OCI-LY3 (cell line): ENCODE measurements around the gene FNDC11.

Experiments used
- H2AFZ ChIP-seq: fragments of 200-600, 300-600 bp; shearing (Covaris generic); 2 replicates; pipeline ENCODE4 v1.6.0; 2014; ENCODE audit warnings: antibody characterized with exemption, low read depth, low read length
- H3K27ac ChIP-seq: fragments of 200-600, 300-600 bp; sonication (generic); 2 replicates; pipeline ENCODE4 v1.5.1; 2014; ENCODE audit warnings: mild to moderate bottlenecking, low read length, moderate library complexity, mixed read lengths
- H3K27me3 ChIP-seq: fragments of 200-600, 300-600 bp; sonication (generic); 2 replicates; pipeline ENCODE4 v1.6.1; 2014; ENCODE audit warnings: low read depth, low read length, mixed read lengths
- H3K36me3 ChIP-seq: fragments of 200-600, 300-600 bp; sonication (generic); replicated peaks from 2 replicates; pipeline ENCODE3; 2014; ENCODE audit warnings: low read depth, low read length, mixed read lengths
- H3K4me1 ChIP-seq: fragments of 300-600, 200-600 bp; sonication (generic); 2 replicates; pipeline ENCODE4 v1.6.1; 2014; ENCODE audit warnings: low read length, mixed read lengths
- H3K4me2 ChIP-seq: fragments of 200-600, 300-600 bp; sonication (generic); 2 replicates; pipeline ENCODE4 v1.6.1; 2014; ENCODE audit warnings: low read length, mixed read lengths
- H3K4me3 ChIP-seq: fragments of 300-600, 200-600 bp; sonication (generic); 2 replicates; pipeline ENCODE4 v1.5.1; 2014; ENCODE audit warnings: antibody characterized with exemption, mild to moderate bottlenecking, low read length, moderate library complexity
- H3K79me2 ChIP-seq: fragments of 300-600, 200-600 bp; shearing (Covaris generic); 2 replicates; pipeline ENCODE4 v1.6.1; 2014; ENCODE audit warnings: mild to moderate bottlenecking, low read length, mixed read lengths
- H3K9ac ChIP-seq: fragments of 300-600, 200-600 bp; shearing (Covaris generic); 2 replicates; pipeline ENCODE4 v1.6.0; 2014; ENCODE audit warnings: mild to moderate bottlenecking, low read length, moderate library complexity
- H3K9me3 ChIP-seq: fragments of 200-600, 300-600 bp; shearing (Covaris generic); 2 replicates; pipeline ENCODE4 v1.6.1; 2014; ENCODE audit warnings: low read length, mixed read lengths; ENCODE audit not compliant: insufficient read depth
- H4K20me1 ChIP-seq: fragments of 200-600, 300-600 bp; sonication (generic); 2 replicates; pipeline ENCODE4 v1.6.1; 2016; ENCODE audit warnings: low read length, mixed read lengths; ENCODE audit not compliant: insufficient read depth
- EZH2phosphoT487 ChIP-seq: fragments of 200-600 bp; shearing (Covaris generic); IDR thresholded peaks from 2 replicates; pipeline ENCODE4 v1.6.1; 2018; ENCODE audit warnings: antibody characterized with exemption, mixed run types, low read depth
- TF ChIP-seq, protein P1 (sequence below): fragments of 200-600, 300-600 bp; sonication (generic); IDR thresholded peaks from 2 replicates; pipeline ENCODE4 v1.5.1; 2014; ENCODE audit warnings: antibody characterized with exemption, low read length, low read depth

Gene FNDC11

DNA sequence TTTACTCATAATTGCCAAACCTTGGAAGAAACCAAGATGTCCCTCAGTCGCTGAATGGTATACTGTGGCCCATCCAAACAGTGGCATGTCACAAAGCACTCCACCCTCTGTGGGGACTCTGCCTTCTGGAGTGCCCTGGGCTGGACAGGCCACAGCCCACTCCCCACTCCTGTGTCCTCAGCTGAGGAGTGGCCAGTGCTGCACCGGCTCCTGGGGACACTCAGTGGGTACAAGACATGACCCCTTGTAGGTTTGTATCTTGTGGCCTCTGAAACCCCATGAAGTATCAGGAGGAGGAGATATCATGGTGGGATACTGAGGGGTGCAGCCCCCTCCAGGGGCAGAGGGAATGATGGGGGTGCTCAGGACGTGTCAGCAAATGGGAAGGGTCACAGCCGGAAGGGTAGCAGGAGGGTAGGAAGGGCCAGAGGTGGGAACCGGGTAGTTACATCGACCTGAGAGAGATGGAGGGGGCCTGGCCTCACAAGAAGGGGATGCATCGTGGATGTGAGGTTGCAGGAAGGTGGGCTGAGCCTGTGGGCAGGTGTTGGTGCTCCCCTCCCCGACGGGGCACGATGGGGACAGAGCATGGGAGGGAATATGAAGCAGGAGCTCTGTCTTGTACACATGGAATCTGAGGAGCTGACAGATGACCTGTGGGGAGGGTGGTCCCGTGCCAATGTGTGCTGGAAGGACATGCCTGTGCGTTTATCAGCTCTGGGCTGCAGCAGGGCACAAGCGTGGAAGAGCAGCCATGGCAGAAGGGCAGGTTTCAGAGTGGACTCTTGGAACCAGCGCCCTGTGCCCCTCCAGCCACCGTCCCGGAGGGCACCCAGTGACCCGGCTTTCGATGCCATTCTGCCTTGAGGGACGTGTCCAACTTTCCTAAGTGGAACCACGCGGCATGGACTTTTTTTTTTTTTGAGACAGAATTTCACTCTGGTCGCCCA is 31.9 kb downstream of the FNDC11 start:
- H3K9ac ChIP-seq: no peak overlapping the region

DNA sequence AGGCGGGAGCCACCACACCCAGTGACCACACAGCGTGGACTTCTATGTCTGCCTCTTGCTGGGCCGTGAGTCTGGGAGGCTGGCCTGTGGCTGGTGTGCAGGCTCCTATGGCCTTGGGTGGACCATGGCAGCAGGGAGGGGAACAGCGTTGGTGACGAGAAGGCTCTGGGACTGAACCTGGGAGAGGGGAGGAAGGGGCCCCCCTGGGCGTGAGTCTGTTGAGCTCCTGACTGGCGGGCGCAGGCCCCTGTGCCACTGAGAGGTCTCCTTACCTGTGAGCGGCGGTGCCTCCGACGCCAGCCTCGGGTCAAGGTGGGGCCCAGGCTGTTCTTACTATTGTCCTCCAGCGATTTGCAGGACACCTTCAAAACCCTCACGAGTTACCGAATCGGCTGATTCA is 32.8 kb downstream of the FNDC11 start:
- H3K9ac ChIP-seq: no peak overlapping the region
- H3K79me2 ChIP-seq: no peaks in the 10 kb centered on the region
- H3K4me2 ChIP-seq: no peak overlapping the region
- no peaks in the 10 kb centered on the region for H3K27me3 ChIP-seq
- no peaks in the 10 kb centered on the region for H3K4me1 ChIP-seq
- H3K4me3 ChIP-seq: no peak overlapping the region
- H2AFZ ChIP-seq: no peak overlapping the region
- peaks cover 20% of the 10 kb centered on the region for H3K36me3 ChIP-seq
- no peak for TF ChIP-seq EZH2phosphoT487
- TF ChIP-seq, protein P1, sequence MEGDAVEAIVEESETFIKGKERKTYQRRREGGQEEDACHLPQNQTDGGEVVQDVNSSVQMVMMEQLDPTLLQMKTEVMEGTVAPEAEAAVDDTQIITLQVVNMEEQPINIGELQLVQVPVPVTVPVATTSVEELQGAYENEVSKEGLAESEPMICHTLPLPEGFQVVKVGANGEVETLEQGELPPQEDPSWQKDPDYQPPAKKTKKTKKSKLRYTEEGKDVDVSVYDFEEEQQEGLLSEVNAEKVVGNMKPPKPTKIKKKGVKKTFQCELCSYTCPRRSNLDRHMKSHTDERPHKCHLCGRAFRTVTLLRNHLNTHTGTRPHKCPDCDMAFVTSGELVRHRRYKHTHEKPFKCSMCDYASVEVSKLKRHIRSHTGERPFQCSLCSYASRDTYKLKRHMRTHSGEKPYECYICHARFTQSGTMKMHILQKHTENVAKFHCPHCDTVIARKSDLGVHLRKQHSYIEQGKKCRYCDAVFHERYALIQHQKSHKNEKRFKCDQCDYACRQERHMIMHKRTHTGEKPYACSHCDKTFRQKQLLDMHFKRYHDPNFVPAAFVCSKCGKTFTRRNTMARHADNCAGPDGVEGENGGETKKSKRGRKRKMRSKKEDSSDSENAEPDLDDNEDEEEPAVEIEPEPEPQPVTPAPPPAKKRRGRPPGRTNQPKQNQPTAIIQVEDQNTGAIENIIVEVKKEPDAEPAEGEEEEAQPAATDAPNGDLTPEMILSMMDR: no peak
- H3K9me3 ChIP-seq: no peaks in the 10 kb centered on the region
- H4K20me1 ChIP-seq: peaks cover 2% of the 10 kb centered on the region; the same call in 1 of the 2 replicates
- H3K27ac ChIP-seq: no peak overlapping the region

More for the DNA sequence above, 31.9 kb downstream of the FNDC11 start:
- Histone ChIP-seq H3K27ac (no peak overlapping the region), H3K4me1 (no peaks in the 10 kb centered on the region), H3K9me3 (no peaks in the 10 kb centered on the region), H4K20me1 (peaks cover 2% of the 10 kb centered on the region; the same call in 1 of the 2 replicates), H3K4me3 (no peak overlapping the region), H2AFZ (no peak overlapping the region), H3K79me2 (no peaks in the 10 kb centered on the region), H3K27me3 (no peaks in the 10 kb centered on the region), H3K36me3 (peaks cover 17% of the 10 kb centered on the region), H3K4me2 (no peak overlapping the region)
- TF ChIP-seq EZH2phosphoT487: no peak
- TF ChIP-seq, protein P1: no peak

DNA sequence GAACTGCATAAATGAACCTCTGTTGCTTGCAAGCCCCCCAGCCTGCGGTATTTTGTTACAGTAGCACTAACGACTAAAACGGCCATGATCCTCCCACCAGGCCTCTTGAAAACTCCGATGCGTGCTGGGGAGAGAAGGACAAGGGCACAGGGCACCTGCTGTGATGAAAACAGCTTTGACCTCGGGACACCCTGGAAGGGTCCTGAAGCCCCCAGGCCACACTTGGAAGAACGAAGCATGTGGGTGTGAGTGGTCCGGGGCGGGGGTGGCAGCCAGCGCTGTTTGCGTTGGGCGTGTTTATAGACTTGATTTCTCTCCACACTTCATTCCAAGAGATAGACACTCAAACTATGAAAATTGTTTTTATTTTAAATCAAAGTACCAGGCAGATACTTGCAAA is 33.3 kb downstream of the FNDC11 start:
- TF ChIP-seq, protein P1: no peak
- TF ChIP-seq EZH2phosphoT487: no peak
- Histone ChIP-seq H3K9me3 (no peaks in the 10 kb centered on the region), H3K4me3 (no peak overlapping the region), H3K27ac (no peak overlapping the region), H3K4me1 (no peaks in the 10 kb centered on the region), H3K36me3 (peaks cover 20% of the 10 kb centered on the region), H4K20me1 (peaks cover 2% of the 10 kb centered on the region; the same call in 1 of the 2 replicates), H3K27me3 (no peaks in the 10 kb centered on the region), H3K9ac (no peak overlapping the region), H3K4me2 (no peak overlapping the region), H3K79me2 (no peaks in the 10 kb centered on the region), H2AFZ (no peak overlapping the region)

DNA sequence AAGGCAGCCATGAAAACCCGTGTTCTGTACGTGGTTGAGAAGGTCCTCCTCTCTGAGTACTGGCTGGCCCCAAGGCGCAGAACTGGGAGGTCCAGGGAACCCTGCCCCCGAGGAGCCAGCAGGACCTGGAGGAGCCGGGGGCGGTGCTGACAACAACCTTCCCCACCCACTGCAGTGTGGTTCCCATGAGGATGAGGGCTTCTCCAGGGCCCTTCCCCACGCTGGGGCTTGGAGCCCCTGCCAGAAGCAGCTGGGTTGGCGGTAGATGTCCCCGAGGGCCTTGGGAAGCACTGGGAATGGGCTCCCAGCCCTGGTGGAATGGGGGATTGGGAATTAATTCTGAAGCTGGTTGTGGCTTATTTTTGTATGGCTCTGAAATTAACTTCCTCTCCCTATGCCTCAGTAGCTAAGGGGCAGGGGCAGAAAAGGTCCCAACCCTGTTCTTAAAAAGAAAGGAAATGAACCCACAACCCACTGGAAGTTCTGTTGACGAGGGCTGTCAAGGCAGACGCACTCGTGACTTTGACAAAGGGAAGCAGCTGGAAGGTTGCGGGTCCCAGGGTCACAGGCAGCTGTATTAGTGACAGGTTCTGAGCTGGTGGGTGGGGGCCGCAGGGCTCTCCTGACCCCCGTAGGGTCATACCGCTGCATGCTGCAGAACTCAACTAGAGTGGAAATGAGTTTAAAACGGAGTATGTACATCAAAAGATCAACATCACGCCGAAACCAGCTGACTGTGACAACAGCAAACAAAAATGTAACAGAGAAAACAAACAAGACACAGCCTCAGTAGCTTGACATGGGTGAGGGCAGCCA is 34.0 kb downstream of the FNDC11 start:
- Histone ChIP-seq H3K36me3 (peaks cover 20% of the 10 kb centered on the region), H3K79me2 (no peaks in the 10 kb centered on the region), H3K9ac (no peak overlapping the region), H4K20me1 (peaks cover 2% of the 10 kb centered on the region; the same call in 1 of the 2 replicates), H3K27ac (no peak overlapping the region), H3K27me3 (no peaks in the 10 kb centered on the region), H3K4me2 (no peak overlapping the region), H3K9me3 (no peaks in the 10 kb centered on the region), H3K4me3 (no peak overlapping the region), H3K4me1 (no peaks in the 10 kb centered on the region), H2AFZ (no peak overlapping the region)
- no peak for TF ChIP-seq EZH2phosphoT487
- TF ChIP-seq, protein P1: no peak
